OCI-LY1 (cell line): Measurements from ENCODE around the gene DELE1.

Experiments
- H2AFZ ChIP-seq: fragments of 200-600 bp; sonication (generic), shearing (Covaris generic); 2 replicates; pipeline ENCODE4 v1.6.0; 2014; ENCODE audit warnings: antibody characterized with exemption, mild to moderate bottlenecking, low read length
- H3F3A ChIP-seq: fragments of 200-600 bp; sonication (generic), shearing (Covaris generic); 2 replicates; pipeline ENCODE4 v1.6.0; 2014; ENCODE audit warnings: mild to moderate bottlenecking, antibody characterized with exemption, low read length, moderate library complexity; ENCODE audit not compliant: insufficient read depth
- H3K27ac ChIP-seq: fragments of 200-600 bp; sonication (generic); 2 replicates; pipeline ENCODE4 v1.5.1; 2014; ENCODE audit warnings: low read length, mixed run types, mild to moderate bottlenecking, low read depth; ENCODE audit not compliant: poor library complexity, severe bottlenecking
- H3K27me3 ChIP-seq: fragments of 200-600 bp; sonication (generic); 2 replicates; pipeline ENCODE4 v1.6.0; 2014; ENCODE audit warnings: antibody characterized with exemption, mild to moderate bottlenecking, low read length, moderate library complexity; ENCODE audit not compliant: insufficient read depth
- H3K36me3 ChIP-seq: fragments of 200-600 bp; sonication (generic); 2 replicates; pipeline ENCODE4 v1.6.1; 2014; ENCODE audit warnings: mild to moderate bottlenecking, antibody characterized with exemption, low read length, moderate library complexity, mixed read lengths; ENCODE audit not compliant: insufficient read depth
- H3K4me1 ChIP-seq: fragments of 200-600 bp; sonication (generic); 2 replicates; pipeline ENCODE4 v1.5.1; 2014; ENCODE audit warnings: mild to moderate bottlenecking, low read length, moderate library complexity; ENCODE audit not compliant: insufficient read depth, severe bottlenecking
- H3K4me2 ChIP-seq: fragments of 200-600 bp; sonication (generic), shearing (Covaris generic); 2 replicates; pipeline ENCODE4 v1.6.1; 2014; ENCODE audit warnings: low read length
- H3K4me3 ChIP-seq: fragments of 200-600 bp; sonication (generic); 2 replicates; pipeline ENCODE4 v1.5.1; 2014; ENCODE audit warnings: low read length, low read depth, mild to moderate bottlenecking, mixed read lengths; ENCODE audit not compliant: poor library complexity, severe bottlenecking
- H3K79me2 ChIP-seq: fragments of 200-600 bp; shearing (Covaris generic); 2 replicates; pipeline ENCODE4 v1.6.1; 2016; ENCODE audit warnings: mixed run types, low read length, mixed read lengths; ENCODE audit not compliant: insufficient read depth
- H3K9ac ChIP-seq: fragments of 200-600 bp; sonication (generic), shearing (Covaris generic); 2 replicates; pipeline ENCODE4 v1.6.1; 2014; ENCODE audit warnings: mild to moderate bottlenecking, low read length, mixed read lengths
- H3K9me2 ChIP-seq: fragments of 200-600 bp; sonication (generic), shearing (Covaris generic); 2 replicates; pipeline ENCODE4 v1.6.1; 2014; ENCODE audit warnings: low read depth, mild to moderate bottlenecking, low read length, mixed read lengths
- H3K9me3 ChIP-seq: fragments of 200-600 bp; shearing (Covaris generic); 2 replicates; pipeline ENCODE4 v1.6.1; 2014; ENCODE audit warnings: low read length, mixed read lengths
- H4K20me1 ChIP-seq: fragments of 200-600 bp; sonication (generic), shearing (Covaris generic); 2 replicates; pipeline ENCODE4 v1.6.0; 2016; ENCODE audit warnings: mild to moderate bottlenecking, low read length; ENCODE audit not compliant: insufficient read depth
- EZH2 ChIP-seq: fragments of 200-600 bp; sonication (generic), shearing (Covaris generic); IDR thresholded peaks from 2 replicates; pipeline ENCODE4 v1.8.0; 2017; ENCODE audit warnings: borderline replicate concordance, mixed run types, mild to moderate bottlenecking, antibody characterized with exemption, low read length, moderate library complexity, mixed read lengths
- TF ChIP-seq, protein P1 (sequence below): fragments of 200-600 bp; sonication (generic), shearing (Covaris generic); IDR thresholded peaks from 2 replicates; pipeline ENCODE4 v1.5.1; 2017; ENCODE audit warnings: mild to moderate bottlenecking, antibody characterized with exemption, low read length, moderate library complexity, mixed read lengths

Gene DELE1

DNA sequence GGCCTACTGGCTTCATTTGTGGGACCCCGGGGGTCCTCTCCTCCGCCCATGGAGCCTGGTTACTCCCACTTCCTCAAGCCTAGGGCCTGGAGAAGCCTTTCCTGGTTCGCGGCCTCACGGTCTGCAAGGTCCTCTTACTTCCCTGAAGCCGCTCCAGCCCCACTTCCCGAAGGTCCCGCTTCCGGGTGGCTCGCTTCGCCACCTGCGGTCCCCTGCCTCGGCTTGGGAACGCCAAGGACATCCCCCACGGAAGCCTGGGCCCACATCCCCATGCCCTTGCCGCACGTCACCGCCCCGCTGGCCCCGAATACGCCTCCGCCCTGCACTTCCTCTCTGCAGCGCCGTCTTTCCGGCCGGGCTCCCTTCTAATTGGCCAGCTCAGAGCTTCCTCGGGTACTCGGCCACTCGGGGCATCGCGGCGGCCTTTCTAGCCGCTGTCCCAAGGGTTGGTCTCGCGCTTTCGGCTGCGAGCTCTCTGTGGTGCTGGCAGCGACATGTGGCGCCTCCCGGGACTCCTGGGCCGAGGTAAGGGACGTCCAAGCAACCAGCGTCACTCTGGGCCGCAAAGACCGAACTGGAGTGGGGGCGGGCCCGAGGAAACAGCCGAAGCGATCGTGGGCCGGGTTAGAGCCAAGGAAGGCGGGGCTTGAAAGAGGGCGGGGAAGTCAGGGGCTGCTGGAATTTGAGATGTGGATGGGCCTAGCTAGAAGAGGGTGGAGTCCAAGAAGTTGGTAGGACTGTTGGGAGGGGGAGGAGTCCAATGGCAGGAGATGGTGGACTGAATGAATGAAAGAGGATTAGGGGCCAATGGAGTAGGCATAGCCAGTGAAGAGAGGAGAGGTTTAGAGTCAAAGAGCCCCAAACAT, at the start of gene DELE1:
DELE1 (plus strand) TSS at position 424 of the 866 bp plus-strand sequence; CDS start at position 495, 71 bp downstream.
- Histone ChIP-seq H2AFZ (0 out of 2 replicates have a peak within 1 kb of the TSS, but pooled peaks have one; percentile 78), H3K4me3 (peak within 1 kb of the TSS; percentile 94)

DNA sequence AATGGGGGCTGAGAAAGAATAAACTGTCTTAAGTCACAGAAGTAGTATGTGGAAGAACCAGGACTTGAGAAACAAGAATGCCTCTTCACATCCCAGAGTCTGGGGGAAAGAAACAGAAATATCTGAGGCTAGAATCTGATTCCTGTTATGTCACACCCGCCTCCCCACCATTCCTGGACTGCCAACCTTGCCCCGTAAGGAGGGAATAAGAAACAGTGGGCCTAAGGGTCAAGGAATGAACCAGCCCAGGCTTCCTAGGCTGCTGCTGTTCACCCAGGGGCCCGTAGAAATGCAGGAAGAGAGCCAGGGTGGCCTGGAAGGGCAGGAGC, 49.8 kb upstream of the DELE1 start:
- H3K36me3 ChIP-seq: no peaks in the 10 kb centered on the region
- no peaks in the 10 kb centered on the region for H4K20me1 ChIP-seq
- H3K4me3 ChIP-seq: no peak overlapping the region
- H3K9me3 ChIP-seq: no peaks in the 10 kb centered on the region
- TF ChIP-seq, protein P1, sequence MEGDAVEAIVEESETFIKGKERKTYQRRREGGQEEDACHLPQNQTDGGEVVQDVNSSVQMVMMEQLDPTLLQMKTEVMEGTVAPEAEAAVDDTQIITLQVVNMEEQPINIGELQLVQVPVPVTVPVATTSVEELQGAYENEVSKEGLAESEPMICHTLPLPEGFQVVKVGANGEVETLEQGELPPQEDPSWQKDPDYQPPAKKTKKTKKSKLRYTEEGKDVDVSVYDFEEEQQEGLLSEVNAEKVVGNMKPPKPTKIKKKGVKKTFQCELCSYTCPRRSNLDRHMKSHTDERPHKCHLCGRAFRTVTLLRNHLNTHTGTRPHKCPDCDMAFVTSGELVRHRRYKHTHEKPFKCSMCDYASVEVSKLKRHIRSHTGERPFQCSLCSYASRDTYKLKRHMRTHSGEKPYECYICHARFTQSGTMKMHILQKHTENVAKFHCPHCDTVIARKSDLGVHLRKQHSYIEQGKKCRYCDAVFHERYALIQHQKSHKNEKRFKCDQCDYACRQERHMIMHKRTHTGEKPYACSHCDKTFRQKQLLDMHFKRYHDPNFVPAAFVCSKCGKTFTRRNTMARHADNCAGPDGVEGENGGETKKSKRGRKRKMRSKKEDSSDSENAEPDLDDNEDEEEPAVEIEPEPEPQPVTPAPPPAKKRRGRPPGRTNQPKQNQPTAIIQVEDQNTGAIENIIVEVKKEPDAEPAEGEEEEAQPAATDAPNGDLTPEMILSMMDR: no peak
- no peak for TF ChIP-seq EZH2
- 0 out of 2 replicates have a peak, but pooled peaks cover 22% of the 10 kb centered on the region for H3K27me3 ChIP-seq
- H3K9me2 ChIP-seq: no peaks in the 10 kb centered on the region
- H3K27ac ChIP-seq: no peak overlapping the region
- no peaks in the 10 kb centered on the region for H3F3A ChIP-seq
- H2AFZ ChIP-seq: no peak overlapping the region
- no peaks in the 10 kb centered on the region for H3K79me2 ChIP-seq
- H3K9ac ChIP-seq: no peak overlapping the region
- no peak overlapping the region for H3K4me2 ChIP-seq
- peaks cover 5% of the 10 kb centered on the region for H3K4me1 ChIP-seq

More for the DNA sequence above, at the start of gene DELE1:
- Histone ChIP-seq H3K27ac (peak within 1 kb of the TSS; percentile 74), H3K36me3 (peaks cover 29% of the 10 kb centered on the region), H3F3A (no peaks in the 10 kb centered on the region), H3K4me1 (peaks cover 18% of the 10 kb centered on the region), H3K79me2 (no peaks in the 10 kb centered on the region), H4K20me1 (no peaks in the 10 kb centered on the region), H3K4me2 (peak within 1 kb of the TSS; percentile 95), H3K9me3 (no peaks in the 10 kb centered on the region), H3K27me3 (no peaks in the 10 kb centered on the region), H3K9ac (peak within 1 kb of the TSS; percentile 96), H3K9me2 (no peaks in the 10 kb centered on the region)
- TF ChIP-seq, protein P1: no peak
- TF ChIP-seq EZH2: no peak

DNA sequence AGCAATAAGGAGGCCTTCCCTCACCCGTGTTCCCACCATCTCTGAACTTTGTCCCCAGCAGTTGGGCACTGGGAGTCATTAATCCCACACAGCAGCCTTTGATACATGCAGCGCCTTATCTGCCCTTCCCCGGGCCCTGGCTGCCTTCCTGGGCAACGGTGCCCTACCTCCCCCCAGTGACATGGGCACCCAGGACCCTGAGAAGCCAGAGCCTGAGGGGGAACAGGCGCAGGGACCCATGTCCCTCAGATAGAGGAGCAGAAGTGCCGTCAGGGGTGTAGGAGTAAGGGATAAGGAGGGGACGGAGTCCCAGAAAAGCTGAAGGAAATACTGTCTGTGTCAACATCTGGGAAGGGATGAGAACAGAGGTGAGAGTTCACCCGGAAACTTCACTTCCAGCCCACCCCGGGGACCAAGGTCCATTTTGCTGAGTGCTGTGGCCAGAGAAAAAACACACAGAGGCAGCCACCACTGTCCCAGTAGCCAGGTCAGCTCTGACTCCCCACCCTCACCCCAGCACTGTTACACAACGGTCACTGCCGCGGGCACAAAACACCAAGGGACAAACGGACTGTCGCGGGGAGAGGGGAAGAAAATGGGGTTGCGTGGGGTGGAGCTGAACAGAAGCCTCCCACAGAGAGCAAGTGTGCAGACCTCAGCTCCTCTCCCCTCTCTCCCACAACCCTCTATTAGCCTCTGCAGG, 49.3 kb upstream of the DELE1 start:
- no peaks in the 10 kb centered on the region for H4K20me1 ChIP-seq
- no peak overlapping the region for H3K4me2 ChIP-seq

More for the DNA sequence above, 49.3 kb upstream of the DELE1 start:
- no peaks in the 10 kb centered on the region for H3K9me2 ChIP-seq
- no peak overlapping the region for H2AFZ ChIP-seq
- H3K27ac ChIP-seq: no peak overlapping the region
- H3K9ac ChIP-seq: no peak overlapping the region
- H3K9me3 ChIP-seq: no peaks in the 10 kb centered on the region
- H3K36me3 ChIP-seq: no peaks in the 10 kb centered on the region
- H3K4me3 ChIP-seq: no peak overlapping the region
- TF ChIP-seq, protein P1: no peak
- TF ChIP-seq EZH2: no peak
- no peaks in the 10 kb centered on the region for H3K79me2 ChIP-seq
- peaks cover 7% of the 10 kb centered on the region for H3K4me1 ChIP-seq
- no peaks in the 10 kb centered on the region for H3F3A ChIP-seq
- 0 out of 2 replicates have a peak, but pooled peaks cover 22% of the 10 kb centered on the region for H3K27me3 ChIP-seq
